ENCODE measurements around the gene ATOH8. TPM values are rescaled to one million over a fixed set of nuclear protein-coding genes. Genes with fewer than 3 reads are reported as not detected.

Gene ATOH8
- total RNA-seq, 3 donors from 2014 or later: 20.8 to 167 (median 46.2) TPM

DNA sequence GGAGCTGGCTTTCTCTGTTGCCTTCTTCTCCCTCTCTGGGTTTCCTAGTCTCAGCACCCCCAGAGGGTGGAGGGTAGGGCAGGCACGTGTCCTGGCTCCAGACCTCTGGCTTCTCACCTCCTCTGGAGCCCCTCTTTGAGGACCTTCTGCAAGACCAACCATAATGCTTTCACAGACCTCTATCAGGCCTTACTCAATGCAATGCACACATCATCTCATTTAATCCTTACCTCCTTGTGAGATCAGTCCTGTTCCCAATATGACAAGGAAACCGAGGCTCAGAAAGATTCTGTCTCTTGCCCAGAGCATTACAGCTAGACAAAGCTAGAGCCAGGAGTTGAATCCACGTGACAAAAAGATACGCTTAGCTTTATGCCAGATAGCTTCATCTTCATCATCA is 8.2 kb downstream of the ATOH8 start:
- Histone ChIP-seq H3K36me3 (no peaks in the 10 kb centered on the region), H3K9me3 (no peaks in the 10 kb centered on the region), H3K4me3 (no peak overlapping the region), H3K27me3 (no peaks in the 10 kb centered on the region), H3K4me1 (peaks cover 0 to 3% of the 10 kb centered on the region in 2 donors), H3K27ac (no peak overlapping the region)
- intact Hi-C loops (cut with DNase I; ENCODE audit: low total_unique reads): no loop called here
- TF ChIP-seq POLR2A (IDR thresholded peaks at IDR 0.05): no peak
- TF ChIP-seq POLR2AphosphoS5 (IDR thresholded peaks at IDR 0.05): no peak
- TF ChIP-seq, protein P1, sequence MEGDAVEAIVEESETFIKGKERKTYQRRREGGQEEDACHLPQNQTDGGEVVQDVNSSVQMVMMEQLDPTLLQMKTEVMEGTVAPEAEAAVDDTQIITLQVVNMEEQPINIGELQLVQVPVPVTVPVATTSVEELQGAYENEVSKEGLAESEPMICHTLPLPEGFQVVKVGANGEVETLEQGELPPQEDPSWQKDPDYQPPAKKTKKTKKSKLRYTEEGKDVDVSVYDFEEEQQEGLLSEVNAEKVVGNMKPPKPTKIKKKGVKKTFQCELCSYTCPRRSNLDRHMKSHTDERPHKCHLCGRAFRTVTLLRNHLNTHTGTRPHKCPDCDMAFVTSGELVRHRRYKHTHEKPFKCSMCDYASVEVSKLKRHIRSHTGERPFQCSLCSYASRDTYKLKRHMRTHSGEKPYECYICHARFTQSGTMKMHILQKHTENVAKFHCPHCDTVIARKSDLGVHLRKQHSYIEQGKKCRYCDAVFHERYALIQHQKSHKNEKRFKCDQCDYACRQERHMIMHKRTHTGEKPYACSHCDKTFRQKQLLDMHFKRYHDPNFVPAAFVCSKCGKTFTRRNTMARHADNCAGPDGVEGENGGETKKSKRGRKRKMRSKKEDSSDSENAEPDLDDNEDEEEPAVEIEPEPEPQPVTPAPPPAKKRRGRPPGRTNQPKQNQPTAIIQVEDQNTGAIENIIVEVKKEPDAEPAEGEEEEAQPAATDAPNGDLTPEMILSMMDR (IDR thresholded peaks at IDR 0.05): no peak
- no peak for DNase-seq (ENCODE audit: low spot score in 2 of 2)

DNA sequence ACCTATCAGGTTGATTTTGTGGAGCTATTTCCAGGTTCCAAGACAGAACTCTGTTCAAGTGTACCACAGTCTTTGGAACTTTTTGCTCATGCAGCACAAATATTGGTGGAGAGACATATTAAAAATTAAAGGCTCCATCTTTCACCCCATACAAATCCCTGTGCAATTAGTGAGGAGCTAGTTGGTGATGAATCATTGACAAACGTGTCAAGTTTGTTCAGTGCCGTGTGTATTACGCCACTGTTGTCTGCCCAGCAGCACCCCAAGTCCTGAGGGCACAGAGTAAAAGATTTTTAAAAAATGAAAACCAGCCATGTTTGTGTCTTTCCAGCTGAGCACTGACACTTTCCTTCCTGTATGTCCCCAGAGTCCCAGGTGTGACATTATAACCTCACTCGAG is 9.3 kb downstream of the ATOH8 start:
- TF ChIP-seq POLR2AphosphoS5 (IDR thresholded peaks at IDR 0.05): no peak
- TF ChIP-seq POLR2A (IDR thresholded peaks at IDR 0.05): no peak
- TF ChIP-seq, protein P1 (IDR thresholded peaks at IDR 0.05): no peak
- no peak overlapping the region for H3K4me3 ChIP-seq
- no peak overlapping the region for H3K27ac ChIP-seq
- no peaks in the 10 kb centered on the region for H3K9me3 ChIP-seq
- intact Hi-C loops (cut with DNase I; ENCODE audit: low total_unique reads): no loop called here
- DNase-seq (ENCODE audit: low spot score in 2 of 2): no peak
- H3K4me1 ChIP-seq: peaks cover under 1 to 3% of the 10 kb centered on the region in 2 donors
- H3K27me3 ChIP-seq: no peaks in the 10 kb centered on the region
- no peaks in the 10 kb centered on the region for H3K36me3 ChIP-seq

GRCh38 chr2:85763831-85764230 is 10.0 kb downstream of the ATOH8 start:
- no peaks in the 10 kb centered on the region for H3K9me3 ChIP-seq
- H3K27me3 ChIP-seq: no peaks in the 10 kb centered on the region
- no peak for DNase-seq (ENCODE audit: low spot score in 2 of 2)
- H3K4me3 ChIP-seq: no peak overlapping the region
- no peaks in the 10 kb centered on the region for H3K36me3 ChIP-seq
- TF ChIP-seq, protein P1 (IDR thresholded peaks at IDR 0.05): no peak
- TF ChIP-seq POLR2A (IDR thresholded peaks at IDR 0.05) (no peak), POLR2AphosphoS5 (IDR thresholded peaks at IDR 0.05) (no peak)
- peaks cover 3 to 5% of the 10 kb centered on the region in 2 donors for H3K4me1 ChIP-seq
- no peak overlapping the region for H3K27ac ChIP-seq
- intact Hi-C loops (cut with DNase I; ENCODE audit: low total_unique reads): no loop called here

- Histone ChIP-seq H3K9me3 (no peaks in the 10 kb centered on the region), H3K36me3 (no peaks in the 10 kb centered on the region), H3K4me3 (peak overlapping the region in 2 of 3 donors; percentile 11 to 31), H3K4me1 (peaks cover 3 to 5% of the 10 kb centered on the region in 2 donors), H3K27me3 (no peaks in the 10 kb centered on the region), H3K27ac (no peak overlapping the region)
- intact Hi-C loops (cut with DNase I; ENCODE audit: low total_unique reads): no loop called here
- no peak for DNase-seq (ENCODE audit: low spot score in 2 of 2)
- no peak for TF ChIP-seq POLR2A (IDR thresholded peaks at IDR 0.05)
- no peak for TF ChIP-seq POLR2AphosphoS5 (IDR thresholded peaks at IDR 0.05)
- TF ChIP-seq, protein P1 (IDR thresholded peaks at IDR 0.05): no peak
Observed at GRCh38 chr2:85765081-85765731, 11.4 kb downstream of the ATOH8 start.

DNA sequence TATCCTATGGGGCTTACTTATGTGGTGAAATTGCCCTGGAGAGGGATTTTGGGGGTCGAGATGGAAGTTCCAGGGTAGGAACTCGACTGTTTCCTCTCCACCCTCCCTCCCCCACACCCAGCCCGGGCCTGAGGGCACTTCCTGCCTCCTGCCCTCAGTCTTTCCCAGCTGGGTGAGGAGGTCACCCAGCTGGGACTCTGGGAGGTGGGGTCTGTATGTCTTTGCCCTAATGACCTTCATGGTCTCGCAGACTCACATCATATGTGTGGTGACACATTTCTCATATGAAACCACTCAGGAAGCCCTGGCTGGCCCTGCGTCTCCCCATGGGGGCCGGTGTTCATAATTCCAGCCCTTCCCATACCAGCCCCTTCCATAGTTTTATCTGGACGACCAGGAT is 12.4 kb downstream of the ATOH8 start:
- no peak overlapping the region for H3K27ac ChIP-seq
- no peaks in the 10 kb centered on the region for H3K9me3 ChIP-seq
- H3K4me1 ChIP-seq: peaks cover 0 to 8% of the 10 kb centered on the region in 2 donors
- H3K4me3 ChIP-seq: no peak overlapping the region
- no peak for DNase-seq (ENCODE audit: low spot score in 2 of 2)
- intact Hi-C loops (cut with DNase I; ENCODE audit: low total_unique reads): no loop called here
- H3K27me3 ChIP-seq: no peaks in the 10 kb centered on the region
- TF ChIP-seq, protein P1 (IDR thresholded peaks at IDR 0.05): no peak
- TF ChIP-seq POLR2A (IDR thresholded peaks at IDR 0.05) (no peak), POLR2AphosphoS5 (IDR thresholded peaks at IDR 0.05) (no peak)
- H3K36me3 ChIP-seq: no peaks in the 10 kb centered on the region
